ENCODE data around the gene TMEM39B.

DNA sequence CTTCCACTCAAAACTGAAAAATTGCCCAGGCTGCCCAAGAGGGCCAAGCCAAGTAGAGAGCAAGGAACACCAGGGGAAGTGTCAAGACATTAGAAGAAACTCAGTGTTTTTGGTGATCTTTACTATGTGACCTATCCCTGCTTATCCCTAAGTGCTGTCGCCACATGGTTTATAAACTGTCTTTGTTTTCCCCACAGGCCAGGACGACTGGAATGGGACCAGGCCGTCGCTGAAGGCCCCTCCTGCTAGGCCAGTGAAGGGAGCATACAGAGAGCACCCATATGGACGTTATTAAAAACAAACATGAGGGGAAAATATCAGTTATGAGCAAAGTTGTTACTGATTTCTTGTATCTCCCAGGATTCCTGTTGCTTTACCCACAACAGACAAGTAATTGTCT, 30.4 kb upstream of the TMEM39B start:
- TF ChIP-seq, protein P1, sequence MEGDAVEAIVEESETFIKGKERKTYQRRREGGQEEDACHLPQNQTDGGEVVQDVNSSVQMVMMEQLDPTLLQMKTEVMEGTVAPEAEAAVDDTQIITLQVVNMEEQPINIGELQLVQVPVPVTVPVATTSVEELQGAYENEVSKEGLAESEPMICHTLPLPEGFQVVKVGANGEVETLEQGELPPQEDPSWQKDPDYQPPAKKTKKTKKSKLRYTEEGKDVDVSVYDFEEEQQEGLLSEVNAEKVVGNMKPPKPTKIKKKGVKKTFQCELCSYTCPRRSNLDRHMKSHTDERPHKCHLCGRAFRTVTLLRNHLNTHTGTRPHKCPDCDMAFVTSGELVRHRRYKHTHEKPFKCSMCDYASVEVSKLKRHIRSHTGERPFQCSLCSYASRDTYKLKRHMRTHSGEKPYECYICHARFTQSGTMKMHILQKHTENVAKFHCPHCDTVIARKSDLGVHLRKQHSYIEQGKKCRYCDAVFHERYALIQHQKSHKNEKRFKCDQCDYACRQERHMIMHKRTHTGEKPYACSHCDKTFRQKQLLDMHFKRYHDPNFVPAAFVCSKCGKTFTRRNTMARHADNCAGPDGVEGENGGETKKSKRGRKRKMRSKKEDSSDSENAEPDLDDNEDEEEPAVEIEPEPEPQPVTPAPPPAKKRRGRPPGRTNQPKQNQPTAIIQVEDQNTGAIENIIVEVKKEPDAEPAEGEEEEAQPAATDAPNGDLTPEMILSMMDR (IDR thresholded peaks at IDR 0.05), result no peak
- TF ChIP-seq POLR2AphosphoS5 (IDR thresholded peaks at IDR 0.05), result no peak

Data from breast epithelium (tissue), 3 donors.